NCI-H146 (cell line): ENCODE data around the gene BUD23.
"Not testable (repeated sequence)": the region's sequence is repeated elsewhere in the genome, so short reads cannot be mapped to it uniquely, and the experiment has no call there.

Source experiments
- DNase-seq: peaks from one replicate; lab custom pipeline; 2025; lab: John Stamatoyannopoulos, UW

The BUD23 gene

DNA sequence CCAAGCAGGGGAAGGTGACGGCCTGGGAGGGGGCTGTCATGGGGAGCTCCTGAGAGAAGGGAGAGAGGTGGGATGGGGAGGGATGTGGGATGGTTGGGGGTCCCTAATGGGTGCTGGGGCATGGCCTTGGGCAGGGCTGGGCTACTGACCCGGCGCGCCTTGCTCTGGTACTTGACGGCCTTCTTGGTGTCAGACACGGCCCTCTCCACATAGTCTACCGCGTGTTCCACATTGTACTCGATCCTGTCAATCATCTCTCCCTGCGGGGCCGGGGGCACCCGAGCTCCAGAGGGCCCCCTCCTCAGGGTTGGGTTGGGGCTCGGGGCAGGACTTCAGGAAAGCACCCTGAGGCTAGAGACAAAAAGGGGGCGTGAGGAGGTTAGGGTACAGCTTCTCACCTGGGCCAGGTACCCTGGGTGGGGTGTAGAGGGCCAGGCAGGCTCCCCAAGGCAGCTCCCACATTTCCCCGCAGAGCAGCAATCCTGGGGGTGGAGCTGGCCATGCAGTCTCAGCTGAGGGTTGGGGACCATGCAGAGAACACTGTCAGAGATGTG is 17.3 kb downstream of the BUD23 start:
- no peak for DNase-seq

DNA sequence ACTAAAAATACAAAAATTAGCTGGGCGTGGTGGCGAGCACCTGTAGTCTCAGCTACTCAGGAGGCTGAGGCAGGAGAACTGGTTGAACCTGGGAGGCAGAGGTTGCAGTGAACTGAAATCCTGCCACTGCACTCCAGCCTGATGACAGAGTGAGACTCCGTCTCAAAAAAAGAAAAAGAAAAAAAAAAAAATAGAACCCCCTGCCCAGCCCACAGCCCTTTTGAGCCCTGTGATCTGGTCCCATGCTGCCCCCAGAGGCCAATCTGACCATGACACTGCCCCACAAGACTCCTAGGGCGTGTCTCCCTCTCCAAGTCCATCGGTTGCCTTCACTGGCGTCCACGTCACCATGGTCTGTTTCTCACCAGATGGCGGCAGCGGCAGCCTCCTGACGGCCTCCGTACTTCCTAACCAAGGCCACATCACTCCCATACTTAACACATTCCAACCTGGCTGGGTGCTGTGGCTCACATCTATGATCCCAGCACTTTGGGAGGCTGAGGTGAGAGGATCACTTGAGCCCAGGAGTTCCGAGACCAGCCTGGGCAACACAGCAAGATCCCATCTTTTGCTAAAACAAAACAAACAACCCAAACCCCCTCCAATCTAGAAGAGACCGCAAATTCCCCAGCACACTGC is 18.1 kb downstream of the BUD23 start:
- peak; percentile 43 for DNase-seq

DNA sequence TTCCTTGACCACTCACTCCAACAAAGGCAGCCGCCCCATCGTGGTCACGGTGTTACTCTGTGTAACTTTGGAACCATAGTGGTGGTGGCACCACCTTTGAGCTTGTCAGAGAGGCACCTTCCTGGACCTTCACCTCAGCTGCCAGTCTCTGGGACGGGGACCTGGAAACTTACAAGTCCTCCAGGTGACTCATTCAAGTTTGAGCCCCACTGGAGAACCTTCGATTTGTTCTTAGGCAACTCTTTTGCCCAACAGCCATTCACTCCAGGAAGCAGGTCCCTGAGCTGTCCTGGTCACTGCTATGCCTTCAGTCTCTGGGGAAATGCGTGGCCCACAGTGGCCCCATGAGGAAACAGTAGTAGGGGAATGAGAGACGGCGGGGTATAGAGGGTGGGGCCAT is 18.8 kb downstream of the BUD23 start:
- DNase-seq: no peak

DNA sequence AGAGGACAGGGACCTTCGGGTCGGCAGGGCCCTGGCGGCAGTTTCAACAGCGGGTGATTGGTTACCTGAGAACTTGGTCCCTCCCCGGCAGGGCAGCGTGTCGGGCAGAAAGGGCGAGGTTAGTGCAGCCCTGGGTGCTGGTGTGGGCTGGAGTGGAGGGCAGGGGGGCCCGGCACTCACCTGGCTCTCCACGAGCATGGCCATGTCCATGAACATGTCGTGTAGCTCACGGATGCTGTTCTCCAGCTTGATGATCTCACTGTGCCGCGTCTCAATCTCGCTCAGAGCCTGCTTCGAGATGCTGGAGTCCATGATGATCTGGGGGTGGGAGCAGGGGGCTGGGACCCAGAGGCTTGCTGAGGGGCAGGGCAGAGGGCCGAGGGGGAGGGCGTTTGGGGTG is 19.3 kb downstream of the BUD23 start:
- DNase-seq: no peak

DNA sequence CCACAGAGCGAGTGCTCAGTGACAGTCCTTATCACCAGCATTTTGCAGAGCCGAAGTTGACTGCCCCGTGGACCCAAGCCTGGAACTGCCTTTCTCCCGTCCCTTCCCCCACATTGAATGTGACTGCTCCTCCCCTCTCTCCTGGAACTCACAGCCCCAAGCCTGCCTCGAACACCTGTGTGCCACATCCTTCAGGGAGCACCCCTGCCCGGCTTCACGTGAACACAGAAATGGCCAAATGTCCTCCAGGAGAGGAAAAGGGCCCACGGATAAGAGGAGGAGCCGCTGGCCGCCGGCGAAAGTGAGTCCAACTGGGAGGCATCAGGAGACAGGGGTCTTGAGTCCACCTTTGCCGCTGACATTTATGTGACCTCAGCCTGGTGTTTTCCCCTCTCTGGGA is 19.8 kb downstream of the BUD23 start:
- DNase-seq: no peak

DNA sequence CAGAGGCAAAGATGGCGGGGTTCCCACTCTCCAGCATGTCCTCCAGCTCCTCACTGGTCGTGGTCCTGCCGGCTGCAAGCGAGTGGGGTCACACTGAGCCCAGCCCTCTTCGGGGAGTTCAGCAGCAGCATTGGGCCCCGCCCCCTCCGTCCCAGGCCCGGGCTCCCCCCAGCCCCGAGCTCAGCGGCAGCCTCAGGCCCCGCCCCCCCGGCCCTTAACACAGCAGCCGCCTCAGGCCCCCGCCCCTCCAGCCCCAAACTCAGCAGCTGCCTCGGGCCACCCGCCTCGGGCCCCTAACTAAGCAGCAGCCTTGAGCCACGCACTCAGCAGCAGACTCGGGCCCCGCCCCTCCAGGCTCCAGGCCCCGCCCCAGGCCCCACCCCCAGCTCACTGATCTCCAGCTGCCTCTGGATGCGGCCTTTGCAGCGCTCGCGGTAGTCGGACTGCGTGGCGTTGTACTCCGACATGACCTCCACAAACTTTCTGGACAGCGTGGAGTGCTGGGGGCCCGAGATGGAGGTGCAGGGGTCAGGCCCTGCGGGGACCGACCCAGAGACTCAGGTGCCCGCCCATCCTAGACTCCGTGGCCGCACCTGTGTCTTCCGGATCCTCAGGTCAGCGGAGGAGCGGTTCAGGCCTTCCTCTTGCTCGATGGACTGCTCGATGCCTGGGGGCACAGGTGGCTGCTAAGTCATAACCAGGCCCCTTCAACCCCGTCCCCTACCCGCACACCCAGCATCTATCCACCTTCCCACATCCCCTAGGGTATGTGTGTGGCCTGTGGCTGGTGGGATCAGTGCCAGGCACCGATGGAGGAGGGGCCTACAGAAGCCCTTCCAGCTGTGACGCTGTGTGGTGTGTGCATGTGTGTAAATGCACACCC is 20.6 kb downstream of the BUD23 start:
- no peak for DNase-seq

DNA sequence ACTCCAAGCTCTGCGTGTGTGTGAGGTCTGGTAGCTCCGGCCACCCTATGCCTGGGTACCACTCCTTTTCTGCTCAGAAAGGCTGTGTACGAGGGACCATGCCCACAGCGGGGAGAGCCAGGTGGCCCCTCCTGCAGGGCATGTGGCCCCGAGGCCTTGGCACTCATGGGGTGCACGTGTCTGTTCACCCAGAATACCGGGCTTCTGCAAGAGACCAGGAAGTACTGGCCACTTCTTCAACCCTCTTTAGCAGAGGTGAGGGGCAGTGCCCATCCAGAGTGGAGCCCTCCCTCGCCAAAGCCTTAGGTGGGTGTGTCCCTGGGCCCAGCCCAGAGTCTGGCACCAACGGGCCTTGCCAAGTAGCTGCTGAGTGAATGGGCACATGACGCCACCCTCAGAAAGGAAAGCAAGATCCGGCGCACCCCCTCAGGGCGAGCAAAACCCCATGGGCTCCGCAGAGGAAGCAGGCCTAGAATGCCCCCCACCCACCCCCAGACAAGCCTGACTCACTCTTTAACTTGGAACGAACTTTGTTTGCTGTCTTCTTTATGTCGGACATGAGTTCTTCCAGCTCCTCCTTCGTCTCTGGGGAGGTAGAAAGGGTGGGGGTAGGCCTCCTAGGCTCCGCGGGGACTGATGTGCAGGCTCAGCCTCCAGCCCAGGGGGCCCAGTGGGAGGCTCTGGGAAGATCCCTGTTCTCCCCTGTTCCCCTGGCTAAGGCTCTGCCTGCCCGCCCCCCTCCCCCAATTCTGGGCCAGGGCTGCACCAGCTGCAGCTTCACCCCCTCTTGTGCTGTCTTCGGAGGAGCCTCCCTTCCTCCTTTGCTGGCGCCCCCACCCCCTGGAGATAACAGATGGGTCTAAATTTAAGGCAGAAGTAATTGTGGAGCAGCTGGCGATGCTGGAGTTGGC is 21.5 kb downstream of the BUD23 start:
- DNase-seq: no peak

DNA sequence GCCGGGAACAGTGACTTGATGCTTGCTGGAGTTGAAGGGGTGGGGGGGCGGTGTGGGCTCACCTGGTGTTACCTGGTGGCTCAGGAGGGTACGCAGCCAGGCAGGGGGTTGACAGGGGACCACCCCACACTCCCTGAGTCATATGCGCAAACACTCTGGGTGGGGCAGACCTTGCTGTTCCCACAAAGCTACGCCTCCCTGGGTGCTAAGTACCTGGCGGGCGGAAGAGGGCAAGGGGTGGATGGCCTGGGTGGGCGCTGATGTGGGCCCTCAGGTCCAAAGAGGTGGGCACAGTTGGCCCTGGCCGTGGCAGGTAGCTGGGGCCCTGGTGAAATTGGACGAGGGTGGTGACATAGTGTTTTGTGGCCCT is 22.1 kb downstream of the BUD23 start:
- DNase-seq: no peak

DNA sequence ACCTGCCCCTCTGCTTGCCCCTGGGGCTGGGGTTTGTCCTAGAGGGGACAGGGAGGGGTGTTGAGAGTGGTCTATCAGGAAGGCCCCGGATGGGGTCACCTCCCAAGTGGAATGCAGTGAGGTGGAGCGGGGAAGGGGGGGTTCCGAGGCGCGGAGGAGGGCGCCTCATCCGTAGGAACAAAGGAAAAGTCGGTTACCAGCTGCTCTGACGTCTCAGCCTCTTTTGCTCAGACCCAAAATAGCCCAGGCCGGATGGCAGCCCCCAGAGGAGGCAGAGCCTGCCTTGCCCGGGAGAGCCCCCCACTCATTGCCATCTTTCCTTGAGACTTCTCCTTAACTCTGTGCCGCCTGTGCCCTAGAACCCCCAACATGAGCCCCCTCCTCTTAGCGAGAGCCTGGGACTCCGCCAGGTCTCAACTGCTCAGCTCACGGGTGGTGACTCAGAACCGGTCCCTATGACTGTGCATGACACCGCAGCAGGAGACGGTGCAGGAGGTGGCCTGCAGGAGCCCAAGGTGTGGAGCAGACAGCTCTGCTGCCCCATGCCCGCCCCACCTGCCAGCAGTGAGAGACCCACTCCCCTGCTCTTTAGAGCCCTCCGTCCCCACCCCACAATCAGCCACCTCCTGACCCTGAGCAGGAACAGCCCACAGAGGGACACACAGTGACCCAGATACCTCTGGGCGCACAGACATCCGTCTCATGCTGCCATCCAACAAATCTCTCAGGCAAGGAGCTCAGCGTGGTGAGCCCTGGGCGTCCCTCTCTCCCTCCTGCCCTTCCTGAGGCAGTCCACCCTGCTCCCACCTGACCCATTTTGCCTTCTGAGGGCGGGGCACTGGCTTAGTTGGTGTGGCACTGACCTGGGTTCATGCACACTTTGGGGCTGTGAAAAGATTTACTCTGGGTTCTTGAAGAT is 23.0 kb downstream of the BUD23 start:
- no peak for DNase-seq

DNA sequence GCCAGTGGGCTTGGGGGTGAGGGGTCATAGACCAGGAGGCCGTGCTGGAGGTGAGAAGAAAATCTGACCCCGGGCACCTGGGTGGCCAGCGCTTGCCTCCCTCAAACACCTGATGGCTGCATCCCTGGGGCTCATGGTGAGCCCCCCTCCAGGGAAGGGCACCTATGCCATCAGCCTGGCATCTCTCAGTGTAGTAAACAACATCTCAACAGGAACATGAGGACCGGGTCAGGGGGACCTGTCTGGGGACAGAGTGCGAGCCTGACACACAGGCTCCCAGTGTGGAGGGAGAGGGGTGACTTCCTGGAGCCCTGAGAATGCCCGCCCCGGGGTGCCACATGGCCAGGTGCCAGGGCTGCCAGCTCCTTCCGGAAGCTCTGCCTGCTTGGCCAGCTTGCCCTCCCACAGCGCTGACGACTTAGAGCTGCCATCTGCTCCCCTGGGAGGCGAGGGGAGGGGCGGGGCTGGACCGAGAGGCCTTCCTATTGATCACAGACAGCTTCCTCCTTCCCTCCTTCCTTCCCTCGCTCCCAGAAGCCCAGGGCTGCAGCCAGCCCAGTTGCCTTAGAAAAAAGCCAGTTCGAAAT is 23.7 kb downstream of the BUD23 start:
- no peak for DNase-seq

DNA sequence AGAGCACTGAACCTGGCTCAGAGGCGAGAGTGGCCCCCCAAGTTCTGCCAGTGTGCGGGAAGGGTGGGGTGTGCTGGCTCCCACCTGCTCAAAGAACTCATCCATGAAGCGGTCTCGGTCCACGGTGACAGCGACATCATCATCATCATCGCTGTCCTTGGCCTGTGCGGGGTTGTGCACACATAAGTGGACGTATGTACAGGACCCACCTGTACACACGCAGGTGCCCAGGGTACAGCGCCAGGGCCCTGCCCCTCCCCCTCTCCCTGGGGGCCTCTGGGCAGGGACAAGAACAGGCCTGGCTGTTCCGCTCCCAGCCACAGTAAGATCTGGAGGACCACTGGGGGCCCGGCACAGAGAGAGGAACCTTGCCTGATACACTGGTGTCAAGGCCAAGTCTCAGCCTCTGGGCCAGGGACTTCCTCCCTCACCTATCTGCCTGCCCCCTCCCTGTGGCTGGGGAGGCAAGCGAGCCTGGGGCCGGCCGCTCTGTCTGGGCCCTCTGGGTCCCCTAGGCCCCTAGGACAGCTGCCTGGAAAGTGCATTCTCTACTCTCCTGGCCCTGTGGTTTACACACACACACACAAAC is 25.7 kb downstream of the BUD23 start:
- DNase-seq: no peak

DNA sequence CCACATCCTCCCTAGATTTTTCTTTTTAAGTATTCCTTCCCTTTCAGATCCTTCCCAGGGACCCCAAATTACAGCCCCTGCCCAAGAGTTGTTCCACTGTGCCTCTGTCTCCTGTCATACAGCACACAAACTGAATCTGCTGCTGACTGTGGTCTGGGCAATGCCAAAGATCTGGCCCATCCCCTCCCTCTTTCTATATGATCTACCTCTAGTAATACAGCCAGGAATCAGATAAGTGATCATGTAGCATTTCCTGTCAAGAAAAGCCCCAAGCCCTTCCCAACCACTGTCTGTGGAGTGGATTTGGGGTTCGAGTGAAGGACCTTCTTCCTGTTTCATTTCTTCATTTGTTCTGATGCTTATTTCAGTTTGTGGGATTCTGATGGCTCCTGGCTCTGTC is 29.4 kb downstream of the BUD23 start:
- no peak for DNase-seq

DNA sequence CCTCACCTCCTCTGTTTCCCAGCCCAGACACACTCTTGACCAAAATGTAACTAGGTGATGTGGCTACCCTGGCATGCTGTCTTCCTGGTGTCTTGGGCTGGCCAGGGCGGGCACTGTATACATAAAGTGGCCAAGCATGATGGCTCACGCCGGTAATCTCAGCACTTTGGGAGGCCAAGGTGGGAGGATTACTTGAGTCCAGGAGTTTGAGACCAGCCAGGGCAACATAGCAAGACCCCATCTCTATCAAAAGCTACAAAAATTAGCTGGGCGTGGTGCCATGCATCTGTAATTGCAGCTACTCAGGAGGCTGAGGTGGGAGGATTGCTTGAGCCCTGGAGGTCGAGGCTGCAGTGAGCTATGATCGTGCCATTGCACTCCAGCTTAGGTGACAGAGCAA is 29.9 kb downstream of the BUD23 start:
- DNase-seq: not testable (repeated sequence)

DNA sequence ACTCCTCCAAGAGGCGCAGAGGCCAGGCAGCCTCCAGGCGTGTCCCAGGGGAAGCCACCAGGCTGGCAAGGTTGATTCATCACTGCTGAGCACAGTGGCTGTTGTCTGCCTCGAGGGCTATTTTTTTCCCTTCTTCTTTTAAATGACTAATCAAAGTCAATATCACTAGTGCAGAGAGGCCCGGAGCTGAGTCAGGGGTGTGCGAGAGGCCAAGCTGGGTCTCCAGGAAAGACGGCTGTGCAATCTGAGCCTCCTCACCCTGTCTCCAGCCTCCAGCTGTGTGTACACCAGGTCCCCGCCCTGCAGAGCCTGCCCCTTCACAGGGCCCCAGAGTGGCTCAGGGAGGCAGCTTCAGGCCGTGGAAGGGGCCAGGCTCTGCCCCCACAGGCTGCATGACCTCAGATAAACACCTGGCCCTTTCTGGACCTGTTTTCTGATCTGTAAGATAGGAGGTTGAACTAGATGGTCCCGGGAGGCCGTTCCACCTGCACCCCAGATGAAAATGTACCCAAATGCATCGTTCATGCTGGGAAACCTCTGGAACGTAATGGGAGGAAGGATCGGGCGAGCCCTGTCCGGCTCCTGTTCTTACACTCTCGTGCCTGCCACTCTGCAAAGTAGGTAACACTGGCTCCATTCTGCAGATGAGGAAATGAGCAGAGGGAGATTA is 32.4 kb downstream of the BUD23 start:
- peak; percentile 92 for DNase-seq

DNA sequence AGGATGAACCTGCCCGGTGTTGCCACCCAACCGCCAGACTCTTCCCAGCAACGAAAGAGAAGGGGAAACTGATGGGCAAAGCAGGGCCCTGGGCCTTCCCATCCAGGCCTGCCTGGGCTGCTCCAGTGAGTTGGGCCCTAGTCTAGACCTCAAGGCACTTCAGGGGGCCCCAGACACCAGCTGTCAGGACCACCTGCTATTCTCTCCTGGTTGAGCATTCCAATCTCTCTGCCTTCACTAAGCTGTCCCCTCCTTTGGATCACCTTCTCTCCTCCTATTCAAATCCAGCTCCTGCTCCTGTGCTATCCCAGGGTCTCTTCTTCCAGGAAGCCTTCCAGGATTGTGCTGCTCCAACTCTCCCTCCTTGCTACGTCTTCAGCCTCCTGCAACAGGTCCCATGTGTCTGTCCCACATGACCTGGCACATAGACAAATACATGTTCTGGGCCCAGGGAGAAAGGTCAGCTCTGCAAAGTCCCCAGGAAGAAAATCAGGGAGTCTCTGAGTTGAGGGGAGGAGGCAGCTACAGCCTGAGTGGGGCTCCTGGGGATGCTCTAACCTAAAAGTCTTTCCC is 33.0 kb downstream of the BUD23 start:
- DNase-seq: no peak

DNA sequence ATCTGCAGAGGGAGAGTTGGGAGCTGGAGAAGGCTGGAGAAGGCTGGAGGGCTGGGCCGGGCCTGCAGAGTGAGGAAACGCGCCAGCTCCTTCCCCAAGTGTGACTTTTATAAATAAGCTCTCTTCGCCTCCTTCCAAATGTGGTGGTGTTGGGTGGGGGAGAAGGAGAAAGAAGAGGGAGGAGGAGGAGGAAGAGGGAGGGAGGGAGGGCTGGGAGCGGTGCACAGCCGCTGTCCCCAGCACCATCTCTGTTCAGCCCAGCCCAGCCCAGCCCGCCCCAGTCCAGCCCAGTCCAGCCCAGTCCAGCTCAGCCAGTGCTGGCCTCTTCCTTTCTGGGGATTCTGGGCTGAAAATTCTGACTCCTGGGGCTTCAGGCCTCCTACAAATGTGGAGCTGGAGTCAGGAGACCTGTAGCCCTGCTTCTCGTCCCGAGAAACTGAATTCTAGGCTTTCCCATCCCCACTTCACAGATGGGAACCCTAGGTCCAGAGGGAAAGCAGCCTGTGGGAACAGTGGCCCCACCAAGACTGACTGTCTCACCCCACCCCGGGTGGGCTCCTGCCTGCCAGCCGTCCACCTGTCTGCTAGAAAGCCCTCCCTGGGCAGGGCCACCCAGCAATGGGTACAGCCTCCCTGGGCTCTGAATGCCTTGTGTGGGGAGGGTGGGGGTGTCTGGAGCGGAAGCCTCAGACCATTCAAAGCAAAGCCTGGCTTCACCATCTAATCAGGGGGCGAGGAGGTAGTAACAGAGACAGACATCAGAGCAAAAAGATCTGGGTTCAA is 33.8 kb downstream of the BUD23 start:
- no peak for DNase-seq

DNA sequence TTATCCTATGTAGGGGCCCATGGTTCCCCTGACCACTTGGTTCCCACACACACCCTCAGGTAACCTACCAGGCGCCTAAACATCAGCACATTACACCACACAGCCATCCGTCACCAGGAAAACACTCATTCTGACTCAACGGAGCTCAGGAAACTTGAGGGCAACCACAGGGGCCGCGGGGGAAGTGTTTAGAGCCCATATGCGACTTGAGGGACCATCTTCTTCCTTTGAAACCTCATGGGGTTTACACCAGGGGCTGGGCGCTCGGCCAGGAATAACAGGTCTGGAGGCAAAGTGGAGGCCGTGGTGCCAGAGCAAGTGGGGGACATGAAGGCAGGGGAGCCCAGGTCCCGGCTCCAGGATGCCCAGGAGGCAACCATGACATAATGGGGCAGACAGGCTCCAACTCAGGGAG is 34.6 kb downstream of the BUD23 start:
- DNase-seq: no peak

DNA sequence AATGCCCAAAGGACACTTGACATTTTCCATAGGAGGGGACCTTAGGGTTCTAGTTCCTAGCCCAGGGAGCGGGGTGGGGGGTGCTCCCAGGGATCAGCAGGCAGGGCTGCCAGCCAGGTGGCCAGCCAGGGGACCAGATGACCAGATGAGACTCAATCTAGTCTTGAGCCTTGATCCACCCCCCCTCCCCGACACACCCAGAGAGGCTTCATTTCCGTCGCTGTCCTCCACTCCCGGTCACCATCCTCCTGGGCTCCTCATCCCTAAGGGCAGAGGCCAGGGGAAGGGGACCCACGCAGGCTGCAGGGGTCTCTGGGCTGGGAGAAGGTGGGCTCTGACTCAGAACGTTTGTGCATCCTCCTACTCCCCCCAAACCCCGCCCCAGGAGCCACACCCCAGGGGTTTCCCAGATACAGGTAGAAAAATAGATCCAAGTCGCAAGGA is 35.1 kb downstream of the BUD23 start:
- no peak for DNase-seq
